Measurements from ENCODE around the gene RHOF.

Gene RHOF

GRCh38 chr12:121793440-121793837 is at the start of gene RHOF:
TSS of gene RHOF (minus strand) at chr12:121793688. CDS start at chr12:121793633, 55 bp downstream.
- DNase-seq: peak in 1 of 14 donors; percentile 41

DNA sequence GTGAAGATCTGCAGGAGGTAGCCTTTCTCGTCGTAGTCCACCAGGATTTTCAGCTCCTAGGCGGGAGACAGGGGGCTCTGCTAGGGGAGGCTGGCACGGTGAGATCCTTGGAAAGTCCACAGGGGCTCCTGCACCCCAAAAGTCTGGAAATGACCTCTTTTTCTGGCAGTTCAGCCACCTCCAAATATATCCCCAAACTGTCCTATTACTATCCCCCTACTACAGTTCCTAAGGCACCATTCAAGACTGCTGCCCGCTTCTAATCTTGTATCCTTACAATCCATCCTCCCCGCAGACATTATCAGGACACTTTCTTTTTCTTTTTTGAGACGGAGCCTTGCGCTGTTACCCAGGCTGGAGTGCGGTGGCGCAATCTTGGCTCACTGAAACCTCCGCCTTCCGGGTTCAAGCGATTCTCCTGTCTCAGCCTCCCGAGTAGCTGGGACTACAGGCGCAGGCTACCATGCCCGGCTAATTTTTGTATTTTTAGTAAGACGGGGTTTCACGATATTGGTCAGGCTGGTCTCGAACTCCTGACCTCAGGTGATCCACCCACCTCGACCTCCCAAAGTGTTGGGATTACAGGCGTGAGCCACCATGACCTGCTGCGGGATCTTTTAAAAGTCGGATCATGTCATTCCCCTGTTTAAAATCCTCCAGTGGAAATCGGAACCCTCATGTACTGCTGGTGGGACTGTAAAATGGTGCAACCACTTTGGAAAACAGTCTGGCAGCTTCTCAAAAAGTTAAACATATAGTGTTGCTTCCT is 46.7 kb upstream of the RHOF start:
- no peak for DNase-seq

DNA sequence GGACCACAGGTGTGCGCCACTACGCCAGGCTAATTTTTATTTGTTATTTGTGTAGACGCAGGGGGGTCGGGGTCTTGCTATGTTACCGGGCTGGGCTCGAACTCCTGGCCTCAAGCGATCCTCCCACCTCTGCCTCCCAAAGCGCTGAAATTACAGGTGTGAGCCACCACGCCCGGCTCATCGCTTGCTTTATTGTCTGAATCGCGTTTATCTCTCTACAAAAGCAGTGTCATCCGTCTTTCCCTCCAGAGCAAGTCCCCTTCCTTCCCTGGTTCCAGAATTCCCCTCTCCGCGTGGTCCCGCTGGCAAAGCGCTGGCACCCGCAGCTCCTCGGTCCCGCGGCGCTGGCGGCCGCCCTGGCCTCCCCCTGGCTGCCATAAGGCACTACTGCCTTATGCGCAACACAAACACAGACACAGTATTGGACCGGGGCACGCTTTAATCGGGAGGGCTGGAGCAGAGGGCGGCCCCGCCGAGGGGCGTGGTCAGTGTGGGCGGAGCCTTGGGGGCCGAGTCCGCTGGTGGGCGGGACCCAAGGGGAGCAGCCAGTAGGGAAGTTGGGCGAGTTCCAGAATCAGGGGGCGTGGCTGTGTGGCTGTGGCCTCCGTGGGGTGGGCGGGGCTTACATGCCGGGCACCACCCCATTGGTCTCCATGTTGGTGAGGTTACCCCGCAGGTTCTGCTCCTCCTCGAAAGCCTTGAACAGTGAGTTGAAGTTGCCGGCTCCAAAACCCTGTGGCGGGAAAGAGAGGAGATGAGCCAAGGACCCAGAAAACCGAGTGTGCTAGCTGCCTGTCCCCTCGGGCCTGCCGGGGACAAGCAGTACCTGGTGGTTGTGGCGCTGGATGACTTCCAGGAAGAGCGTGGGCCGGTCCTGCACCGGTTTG is 45.9 kb upstream of the RHOF start:
- DNase-seq: peak; percentile 29 to 93 (median 88)

GRCh38 chr12:121838126-121838525 is 44.6 kb upstream of the RHOF start:
- no peak for DNase-seq

DNA sequence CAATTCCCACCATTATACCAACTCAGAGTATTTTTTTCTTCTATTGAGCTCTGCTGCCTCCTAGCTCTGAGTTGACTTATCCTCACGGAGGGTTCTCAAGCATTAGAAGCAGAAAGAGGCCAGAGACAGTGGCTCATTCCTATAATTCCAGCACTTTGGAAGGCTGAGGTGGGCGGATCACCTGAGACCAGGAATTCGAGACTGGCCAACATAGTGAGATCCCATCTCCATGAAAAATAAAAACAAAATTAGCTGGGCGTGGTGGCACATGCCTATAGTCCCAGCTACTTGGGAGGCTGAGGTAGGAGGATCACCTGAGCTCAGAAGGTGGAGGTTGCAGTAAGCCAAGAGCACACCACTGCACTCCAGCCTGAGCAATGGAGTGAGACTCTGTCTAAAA is 44.2 kb upstream of the RHOF start:
- DNase-seq: no peak

GRCh38 chr12:121831571-121832245 is 38.2 kb upstream of the RHOF start:
- no peak for DNase-seq

- DNase-seq: no peak
These were observed 37.2 kb upstream of the RHOF start for GRCh38 chr12:121830588-121831265.

- DNase-seq: no peak
These were observed 36.6 kb upstream of the RHOF start for GRCh38 chr12:121830134-121830533.

DNA sequence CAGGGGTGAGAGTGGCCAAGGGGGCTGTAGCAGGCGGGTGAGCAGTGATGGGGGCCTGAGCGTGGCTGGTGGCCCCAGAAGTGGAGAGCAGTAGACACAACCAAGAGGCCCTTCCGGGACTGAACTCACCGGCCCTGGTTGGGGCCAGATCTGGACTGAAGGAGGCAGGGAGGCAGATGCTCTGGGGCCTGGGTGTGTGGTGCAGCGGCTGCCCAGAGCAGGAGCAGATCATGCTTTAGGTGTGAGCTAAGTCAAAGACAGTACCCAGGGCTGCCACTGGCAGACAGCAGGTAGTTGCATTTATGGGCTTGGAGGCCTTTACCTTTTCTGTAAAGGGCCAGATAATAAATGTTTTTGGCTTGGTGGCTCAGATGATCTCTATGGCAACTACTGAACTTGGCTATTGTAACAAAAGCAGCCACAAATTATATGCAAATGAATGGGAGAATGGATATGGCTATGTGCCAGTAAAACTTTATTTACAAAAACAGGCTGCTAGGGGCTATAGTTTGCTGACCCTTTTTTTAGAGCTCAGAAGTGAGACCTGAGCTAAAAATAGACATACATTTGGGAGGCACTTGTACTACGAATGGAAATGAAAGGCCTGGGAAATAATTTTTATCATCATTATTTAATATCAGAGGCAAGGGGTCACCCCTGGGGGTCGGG is 35.9 kb upstream of the RHOF start:
- DNase-seq: no peak

DNA sequence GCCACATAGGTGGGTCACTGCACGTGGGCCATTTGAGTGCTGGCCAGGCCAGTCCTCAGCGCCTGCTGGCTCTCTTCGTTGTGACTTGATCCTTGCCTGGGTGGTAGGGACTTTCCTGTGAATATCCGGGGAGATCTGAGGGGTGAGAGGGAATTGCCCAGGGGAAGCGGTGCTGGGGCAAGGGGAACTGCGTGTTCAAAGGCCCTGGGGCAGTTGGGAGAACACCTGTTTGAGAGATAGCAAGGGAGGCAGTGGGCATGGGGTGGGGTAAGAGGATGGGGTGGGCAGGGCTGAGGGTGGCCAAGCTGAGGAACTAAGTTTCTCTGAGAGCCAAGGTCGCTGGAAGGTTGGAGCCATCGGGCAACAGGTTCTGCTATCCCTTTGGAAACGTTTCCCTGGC is 35.3 kb upstream of the RHOF start:
- no peak for DNase-seq

GRCh38 chr12:121828306-121828705 is 34.8 kb upstream of the RHOF start:
- DNase-seq: no peak

DNA sequence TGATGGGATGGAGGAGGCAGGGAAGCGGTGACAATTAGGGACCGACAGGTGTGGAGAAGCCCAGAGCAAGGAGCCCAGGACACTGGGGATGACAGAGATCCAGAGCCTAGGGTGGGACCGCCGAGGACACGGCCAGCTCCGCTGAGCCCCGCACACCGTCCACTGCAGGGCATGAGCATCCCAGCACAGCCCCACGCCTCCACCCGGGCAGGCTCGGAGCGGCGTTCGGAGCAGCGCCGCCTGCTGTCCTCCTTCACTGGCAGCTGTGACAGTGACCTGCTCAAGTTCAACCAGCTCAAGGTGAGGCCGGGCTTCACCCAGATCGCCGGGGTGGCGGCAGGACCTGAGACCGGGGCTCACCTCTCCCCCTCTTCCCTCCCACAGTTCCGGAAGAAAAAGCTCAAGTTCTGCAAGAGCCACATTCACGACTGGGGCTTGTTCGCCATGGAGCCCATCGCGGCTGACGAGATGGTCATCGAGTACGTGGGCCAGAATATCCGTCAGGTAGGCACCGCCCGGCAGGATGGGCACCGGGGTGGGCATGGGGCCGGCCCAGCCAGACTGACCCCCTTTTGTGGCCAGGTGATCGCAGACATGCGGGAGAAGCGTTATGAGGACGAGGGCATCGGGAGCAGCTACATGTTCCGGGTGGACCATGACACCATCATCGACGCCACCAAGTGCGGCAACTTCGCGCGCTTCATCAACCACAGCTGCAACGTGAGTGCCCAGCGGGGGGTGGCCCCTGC is 34.0 kb upstream of the RHOF start:
- no peak for DNase-seq

DNA sequence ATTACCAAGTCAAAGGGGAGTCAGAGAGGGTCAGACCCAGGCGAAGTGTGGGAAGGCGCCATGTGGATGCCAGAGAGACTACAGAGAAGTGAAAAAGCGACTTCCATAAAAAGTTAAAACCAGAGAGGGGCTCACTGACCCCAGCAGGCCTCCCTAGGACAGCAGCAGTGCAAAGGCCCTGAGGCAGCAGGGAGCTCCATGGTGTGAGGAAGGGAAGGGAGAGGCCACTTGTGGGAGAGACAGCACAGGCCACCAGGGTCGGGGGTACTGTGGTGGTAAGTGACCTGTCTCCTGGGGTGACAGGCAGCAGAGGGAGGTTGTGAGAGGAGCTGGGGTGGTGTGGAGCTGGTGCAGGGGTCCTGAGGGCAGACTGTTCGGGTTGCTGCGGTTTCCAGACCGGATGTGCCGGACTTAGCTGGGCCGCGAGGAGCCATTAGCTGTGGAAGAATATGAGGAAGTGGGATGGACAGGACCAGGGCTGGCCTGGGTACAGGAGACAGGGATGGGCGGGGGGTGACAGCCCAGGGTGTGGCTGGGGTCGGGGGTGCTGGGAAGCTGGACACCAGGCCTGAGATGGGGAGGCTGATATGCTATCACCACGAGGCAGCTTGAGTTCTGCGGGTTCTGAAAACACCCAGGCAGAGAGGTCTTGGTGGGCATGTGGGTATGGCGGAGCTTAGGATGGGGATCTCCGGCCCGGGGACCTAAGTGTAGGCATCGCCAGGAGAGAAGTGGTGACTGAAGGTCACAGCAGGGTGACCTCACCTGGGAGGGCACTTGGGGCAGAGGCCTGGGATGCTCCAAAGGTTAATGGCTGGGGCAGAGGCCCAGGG is 33.0 kb upstream of the RHOF start:
- DNase-seq: no peak

GRCh38 chr12:121825041-121825523 is 31.6 kb upstream of the RHOF start:
- no peak for DNase-seq

- DNase-seq: no peak
These were observed 30.2 kb upstream of the RHOF start for GRCh38 chr12:121823727-121824115.

DNA sequence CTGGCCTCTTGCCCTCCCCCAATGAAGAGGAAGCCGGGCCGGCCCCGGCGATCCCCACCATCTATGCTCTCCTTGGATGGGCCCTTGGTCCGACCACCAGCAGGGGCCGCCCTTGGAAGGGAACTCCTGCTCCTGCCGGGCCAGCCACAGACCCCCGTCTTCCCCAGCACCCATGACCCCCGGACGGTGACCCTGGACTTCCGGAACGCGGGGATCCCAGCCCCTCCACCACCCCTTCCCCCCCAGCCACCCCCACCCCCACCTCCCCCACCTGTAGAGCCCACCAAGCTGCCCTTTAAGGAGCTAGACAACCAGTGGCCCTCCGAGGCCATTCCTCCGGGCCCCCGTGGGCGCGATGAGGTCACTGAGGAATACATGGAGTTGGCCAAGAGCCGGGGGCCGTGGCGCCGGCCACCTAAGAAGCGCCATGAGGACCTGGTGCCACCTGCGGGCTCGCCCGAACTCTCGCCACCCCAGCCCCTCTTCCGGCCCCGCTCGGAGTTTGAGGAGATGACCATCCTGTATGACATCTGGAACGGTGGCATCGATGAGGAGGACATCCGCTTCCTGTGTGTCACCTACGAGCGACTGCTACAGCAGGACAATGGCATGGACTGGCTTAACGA is 29.7 kb upstream of the RHOF start:
- no peak for DNase-seq

DNA sequence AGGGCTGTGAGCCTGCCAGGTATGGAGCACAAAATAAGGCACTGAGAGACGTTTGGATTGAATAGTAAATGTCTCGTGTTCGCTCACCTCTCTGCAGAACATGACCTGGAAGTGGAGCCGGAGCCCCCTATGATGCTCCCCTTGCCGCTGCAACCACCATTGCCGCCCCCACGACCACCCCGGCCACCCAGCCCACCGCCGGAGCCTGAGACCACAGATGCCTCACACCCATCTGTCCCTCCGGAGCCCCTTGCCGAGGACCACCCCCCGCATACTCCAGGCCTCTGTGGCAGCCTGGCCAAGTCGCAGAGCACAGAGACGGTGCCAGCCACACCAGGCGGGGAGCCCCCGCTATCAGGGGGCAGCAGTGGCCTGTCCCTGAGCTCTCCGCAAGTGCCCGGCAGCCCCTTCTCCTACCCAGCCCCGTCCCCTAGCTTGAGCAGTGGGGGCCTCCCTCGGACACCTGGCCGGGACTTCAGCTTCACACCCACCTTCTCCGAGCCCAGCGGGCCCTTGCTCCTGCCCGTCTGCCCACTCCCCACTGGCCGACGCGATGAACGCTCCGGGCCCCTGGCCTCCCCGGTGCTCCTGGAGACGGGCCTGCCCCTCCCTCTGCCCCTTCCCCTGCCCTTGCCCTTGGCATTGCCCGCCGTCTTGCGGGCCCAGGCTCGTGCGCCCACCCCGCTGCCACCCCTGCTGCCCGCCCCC is 29.1 kb upstream of the RHOF start:
- DNase-seq: no peak

DNA sequence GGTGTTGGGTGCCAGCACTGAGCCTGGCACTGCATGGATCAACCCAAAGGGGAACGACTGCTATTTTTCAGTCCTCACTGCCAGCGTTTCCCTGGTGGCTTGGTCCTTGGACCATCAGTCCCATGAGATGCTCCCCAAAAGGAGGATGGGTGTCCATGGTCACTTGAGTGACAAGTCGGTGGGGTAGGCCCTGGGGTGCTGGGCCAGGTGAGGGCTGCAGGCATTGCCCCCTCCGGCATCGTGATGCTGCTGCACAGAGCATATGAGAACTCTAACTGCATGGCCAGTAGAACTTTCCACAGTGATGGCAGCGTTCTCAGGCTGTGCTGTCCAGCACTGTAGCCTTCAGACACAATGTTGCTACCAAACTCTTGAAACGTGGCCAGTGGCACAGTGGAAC is 26.6 kb upstream of the RHOF start:
- no peak for DNase-seq

Measured in C1 segment of cervical spinal cord (tissue), 14 donors.